22Rv1 (cell line): ENCODE results near the gene NDST3.

Experiments used
- H3K27ac ChIP-seq: fragments of 450-650 bp; 2 replicates; pipeline ENCODE4 v1.5.1; 2017
- CTCF ChIP-seq: fragments of 450-650 bp; IDR thresholded peaks from 2 replicates; pipeline ENCODE4 v1.5.1; 2017; ENCODE audit warnings: mild to moderate bottlenecking
- ZFX ChIP-seq: fragments of 450-650 bp; IDR thresholded peaks from 2 replicates; pipeline ENCODE4 v1.6.1; 2017; ENCODE audit warnings: antibody characterized with exemption, borderline replicate concordance

Gene NDST3

GRCh38 chr4:118077767-118078105 lies 43.5 kb downstream of the NDST3 start:
- H3K27ac ChIP-seq = no peak overlapping the region
- TF ChIP-seq ZFX (no peak), CTCF (no peak)

- TF ChIP-seq CTCF = no peak
- no peak for TF ChIP-seq ZFX
- H3K27ac ChIP-seq = no peak overlapping the region
Measured at GRCh38 chr4:118081434-118081833, 47.1 kb downstream of the NDST3 start.

GRCh38 chr4:118082182-118082581 lies 47.9 kb downstream of the NDST3 start:
- no peak overlapping the region for H3K27ac ChIP-seq
- no peak for TF ChIP-seq ZFX
- TF ChIP-seq CTCF = no peak

GRCh38 chr4:118085700-118086099 lies 51.4 kb downstream of the NDST3 start:
- TF ChIP-seq CTCF (no peak), ZFX (no peak)
- no peak overlapping the region for H3K27ac ChIP-seq

GRCh38 chr4:118086344-118086743 lies 52.1 kb downstream of the NDST3 start:
- TF ChIP-seq ZFX (no peak), CTCF (no peak)
- no peak overlapping the region for H3K27ac ChIP-seq

- H3K27ac ChIP-seq = no peak overlapping the region
- TF ChIP-seq CTCF (no peak), ZFX (no peak)
Measured at GRCh38 chr4:118087366-118087765, 53.1 kb downstream of the NDST3 start.

- TF ChIP-seq CTCF (no peak), ZFX (no peak)
- no peak overlapping the region for H3K27ac ChIP-seq
Measured at GRCh38 chr4:118099106-118099505, 64.8 kb downstream of the NDST3 start.

GRCh38 chr4:118102195-118102594 lies 67.9 kb downstream of the NDST3 start:
- no peak overlapping the region for H3K27ac ChIP-seq
- TF ChIP-seq CTCF = no peak
- no peak for TF ChIP-seq ZFX
